Left cardiac atrium (tissue), 4 donors: ENCODE measurements around the gene UVRAG. TPM values are rescaled to one million over a fixed set of nuclear protein-coding genes. Genes with fewer than 3 reads are reported as not detected.

Experiments
- ATAC-seq, 2 donors: fragments of 200-7000 bp; cut with Tn5 transposase; one replicate each; pipeline ENCODE4 v1.9.1; 2020; ENCODE audit warnings: mild to moderate bottlenecking in 2 of 2, moderate library complexity in 2 of 2
- DNase-seq: peaks from one replicate; pipeline ENCODE4 v3.0.0-alpha.2; 2020
- intact Hi-C, 2 donors: fragments of 100-400 bp; cut with DNase I; formaldehyde crosslinking; loops; one replicate each; pipeline versions ENCODE4 v1.14.1 to v1.15.1; 2022 to 2023
- long read RNA-seq: library from polyadenylated mRNA; unstranded; transcript quantifications from one replicate; pipeline ENCODE4 v2.0.0, GENCODE V29; 2021
- total RNA-seq, 2 donors: library from RNA; stranded (reverse); fragmentation: NEBNext Ultra II Directional; extraction: Animal tissue kit (Norgen Biotek cat#: 25700); gene quantifications; one replicate each; pipeline ENCODE4 v1.2.1, GENCODE V29; 2021
- donor health status: DM: no; HTN: yes; CAD: no.
- donor health status: DM: no; HTN: yes; CAD: no; lungs with severe emphysema.
- donor health status: DM: yes; HTN: yes; CAD: no.
- donor health status: Dilated cardiomyopathy.

Gene UVRAG
- 10 to 100 TPM; 13.9 to 17.7 TPM for total RNA-seq
- long read RNA-seq, full-length matches to known transcripts: 14 of 22 reads
- long read RNA-seq, partial matches to known transcripts: 4 of 22 reads
- long read RNA-seq, other reads (novel, unspliced or antisense): 4 of 22 reads

- peak; percentile 98 for DNase-seq
- peak; percentile 93 to 98 for ATAC-seq
- intact Hi-C loops: loop anchor here in 1 of 2 donors (5.0 to 10.0 kb wide), 2 partner anchors 52 to 340 kb away; no protein-coding TSS in a partner anchor
Measured at GRCh38 chr11:75814677-75815344, at the start of gene UVRAG. Gene UVRAG (plus strand): TSS chr11:75815210. CDS start chr11:75815408, 198 bp downstream.

GRCh38 chr11:75766443-75767227 is 48.4 kb upstream of the UVRAG start:
- ATAC-seq (no peak), DNase-seq (no peak)
- intact Hi-C loops: no loop called here

GRCh38 chr11:75767228-75767572 is 47.8 kb upstream of the UVRAG start:
- DNase-seq (no peak), ATAC-seq (no peak)
- intact Hi-C loops: no loop called here

GRCh38 chr11:75767793-75768111 is 47.3 kb upstream of the UVRAG start:
- DNase-seq (no peak), ATAC-seq (no peak)
- intact Hi-C loops: no loop called here

GRCh38 chr11:75768112-75768908 is 46.7 kb upstream of the UVRAG start, which contains the start of gene DGAT2:
Gene DGAT2 (plus strand): TSS chr11:75768778. CDS start chr11:75768992, 214 bp downstream.
- ATAC-seq (peak; percentile 90 to 94), DNase-seq (peak; percentile 86)
- intact Hi-C loops: no loop called here

GRCh38 chr11:75768909-75769771 is 45.9 kb upstream of the UVRAG start:
- no peak for DNase-seq
- intact Hi-C loops: no loop called here
- ATAC-seq: peak; percentile 0 to 9

- DNase-seq: no peak
- no peak for ATAC-seq
- intact Hi-C loops: no loop called here
Measured at GRCh38 chr11:75770102-75770501, 44.9 kb upstream of the UVRAG start.

GRCh38 chr11:75771646-75772410 is 43.2 kb upstream of the UVRAG start:
- DNase-seq (peak; percentile 40), ATAC-seq (peak in 1 of 2 donors; percentile 6)
- intact Hi-C loops: no loop called here

- peak; percentile 10 for DNase-seq
- intact Hi-C loops: no loop called here
- no peak for ATAC-seq
Measured at GRCh38 chr11:75773595-75774353, 41.2 kb upstream of the UVRAG start.

GRCh38 chr11:75775056-75775455 is 40.0 kb upstream of the UVRAG start:
- DNase-seq (no peak), ATAC-seq (no peak)
- intact Hi-C loops: no loop called here

- no peak for ATAC-seq
- DNase-seq: no peak
- intact Hi-C loops: no loop called here
Measured at GRCh38 chr11:75776546-75776945, 38.5 kb upstream of the UVRAG start.

GRCh38 chr11:75777461-75778110 is 37.4 kb upstream of the UVRAG start:
- DNase-seq: no peak
- intact Hi-C loops: no loop called here
- ATAC-seq: peak in 1 of 2 donors; percentile 32

GRCh38 chr11:75778962-75779361 is 36.0 kb upstream of the UVRAG start:
- no peak for DNase-seq
- no peak for ATAC-seq
- intact Hi-C loops: no loop called here

GRCh38 chr11:75779960-75780359 is 35.0 kb upstream of the UVRAG start:
- ATAC-seq (no peak), DNase-seq (no peak)
- intact Hi-C loops: no loop called here

- ATAC-seq (no peak), DNase-seq (no peak)
- intact Hi-C loops: no loop called here
Measured at GRCh38 chr11:75780888-75781287, 34.1 kb upstream of the UVRAG start.

- intact Hi-C loops: no loop called here
- DNase-seq: no peak
- ATAC-seq: no peak
Measured at GRCh38 chr11:75781296-75781695, 33.7 kb upstream of the UVRAG start.

GRCh38 chr11:75781831-75782230 is 33.2 kb upstream of the UVRAG start:
- DNase-seq (no peak), ATAC-seq (no peak)
- intact Hi-C loops: no loop called here
